ENCODE measurements around the gene TMEM145.

The TMEM145 gene

GRCh38 chr19:42278452-42279154 lies 34.5 kb upstream of the TMEM145 start:
- no peak for DNase-seq

- no peak for DNase-seq
Observed at GRCh38 chr19:42279155-42279901, 33.8 kb upstream of the TMEM145 start.

- DNase-seq, result peak; percentile 83
Observed at GRCh38 chr19:42279902-42280814, 33.0 kb upstream of the TMEM145 start.

GRCh38 chr19:42280815-42281145 lies 32.3 kb upstream of the TMEM145 start:
- no peak for DNase-seq

- DNase-seq, result no peak
Observed at GRCh38 chr19:42281146-42281826, 31.8 kb upstream of the TMEM145 start.

- DNase-seq, result no peak
Observed at GRCh38 chr19:42281827-42282762, 31.0 kb upstream of the TMEM145 start.

GRCh38 chr19:42282819-42283187 lies 30.3 kb upstream of the TMEM145 start:
- DNase-seq, result no peak

- peak; percentile 95 for DNase-seq
Observed at GRCh38 chr19:42283188-42284065, 29.7 kb upstream of the TMEM145 start.

GRCh38 chr19:42284066-42284501 lies 29.0 kb upstream of the TMEM145 start:
- DNase-seq, result peak; percentile 76

GRCh38 chr19:42284591-42285341 lies 28.3 kb upstream of the TMEM145 start:
- no peak for DNase-seq

- DNase-seq, result no peak
Observed at GRCh38 chr19:42285541-42285941, 27.6 kb upstream of the TMEM145 start.

- DNase-seq, result no peak
Observed at GRCh38 chr19:42285988-42286348, 27.1 kb upstream of the TMEM145 start.

- no peak for DNase-seq
Observed at GRCh38 chr19:42286349-42287016, 26.6 kb upstream of the TMEM145 start.

GRCh38 chr19:42287017-42287826 lies 25.9 kb upstream of the TMEM145 start:
- DNase-seq, result no peak

GRCh38 chr19:42287827-42288107 lies 25.3 kb upstream of the TMEM145 start:
- DNase-seq, result no peak

- no peak for DNase-seq
Observed at GRCh38 chr19:42288387-42288786, 24.7 kb upstream of the TMEM145 start.

- DNase-seq, result no peak
Observed at GRCh38 chr19:42288881-42289555, 24.1 kb upstream of the TMEM145 start.

GRCh38 chr19:42289556-42290041 lies 23.5 kb upstream of the TMEM145 start:
- DNase-seq, result no peak
